ENCODE measurements around the gene PCDHGB4. TPM values are rescaled to one million over a fixed set of nuclear protein-coding genes. Genes with fewer than 3 reads are reported as not detected.

Gene PCDHGB4
- total and polyA plus RNA-seq, 3 donors from 2014 or later = 1.0 to 13.3 (median 11.3) TPM

DNA sequence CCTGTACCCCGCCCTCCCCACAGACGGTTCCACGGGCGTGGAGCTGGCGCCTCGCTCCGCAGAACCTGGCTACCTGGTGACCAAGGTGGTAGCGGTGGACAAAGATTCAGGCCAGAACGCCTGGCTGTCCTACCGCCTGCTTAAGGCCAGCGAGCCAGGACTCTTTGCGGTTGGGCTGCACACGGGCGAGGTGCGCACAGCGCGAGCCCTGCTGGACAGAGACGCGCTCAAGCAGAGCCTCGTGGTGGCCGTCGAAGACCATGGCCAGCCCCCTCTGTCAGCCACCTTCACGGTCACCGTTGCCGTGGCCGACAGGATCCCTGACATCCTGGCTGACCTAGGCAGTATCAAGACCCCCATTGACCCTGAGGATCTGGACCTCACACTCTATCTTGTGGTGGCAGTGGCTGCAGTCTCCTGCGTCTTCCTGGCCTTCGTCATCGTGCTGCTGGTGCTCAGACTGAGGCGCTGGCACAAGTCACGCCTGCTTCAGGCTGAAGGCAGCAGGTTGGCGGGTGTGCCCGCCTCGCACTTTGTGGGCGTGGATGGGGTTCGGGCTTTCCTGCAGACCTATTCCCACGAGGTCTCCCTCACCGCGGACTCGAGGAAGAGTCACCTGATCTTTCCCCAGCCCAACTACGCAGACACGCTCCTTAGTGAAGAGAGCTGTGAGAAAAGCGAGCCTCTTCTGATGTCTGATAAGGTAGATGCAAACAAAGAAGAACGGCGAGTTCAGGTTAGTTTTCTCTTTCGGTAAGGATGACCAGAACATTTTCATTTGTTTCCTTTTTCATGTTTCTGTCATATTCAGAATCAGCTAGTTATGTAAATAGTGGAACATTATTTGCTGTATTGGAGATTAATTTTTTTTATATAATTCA lies 21.2 kb upstream of the PCDHGB4 start:
- Histone ChIP-seq H3K27ac (no peak overlapping the region), H3K36me3 (ENCODE audit: low read depth, missing control alignments) (no peaks in the 10 kb centered on the region), H3K9me3 (no peaks in the 10 kb centered on the region), H3K4me1 (no peaks in the 10 kb centered on the region), H3K4me3 (no peak overlapping the region), H3K27me3 (no peaks in the 10 kb centered on the region)
- intact Hi-C loops (cut with DNase I; ENCODE audit: low total_unique reads) = no loop called here
- DNase-seq = no peak
- 28 to 34% methylated on average over 22 to 46 of the region's 46 CpGs for WGBS, 2 donors
- TF ChIP-seq, protein P1, sequence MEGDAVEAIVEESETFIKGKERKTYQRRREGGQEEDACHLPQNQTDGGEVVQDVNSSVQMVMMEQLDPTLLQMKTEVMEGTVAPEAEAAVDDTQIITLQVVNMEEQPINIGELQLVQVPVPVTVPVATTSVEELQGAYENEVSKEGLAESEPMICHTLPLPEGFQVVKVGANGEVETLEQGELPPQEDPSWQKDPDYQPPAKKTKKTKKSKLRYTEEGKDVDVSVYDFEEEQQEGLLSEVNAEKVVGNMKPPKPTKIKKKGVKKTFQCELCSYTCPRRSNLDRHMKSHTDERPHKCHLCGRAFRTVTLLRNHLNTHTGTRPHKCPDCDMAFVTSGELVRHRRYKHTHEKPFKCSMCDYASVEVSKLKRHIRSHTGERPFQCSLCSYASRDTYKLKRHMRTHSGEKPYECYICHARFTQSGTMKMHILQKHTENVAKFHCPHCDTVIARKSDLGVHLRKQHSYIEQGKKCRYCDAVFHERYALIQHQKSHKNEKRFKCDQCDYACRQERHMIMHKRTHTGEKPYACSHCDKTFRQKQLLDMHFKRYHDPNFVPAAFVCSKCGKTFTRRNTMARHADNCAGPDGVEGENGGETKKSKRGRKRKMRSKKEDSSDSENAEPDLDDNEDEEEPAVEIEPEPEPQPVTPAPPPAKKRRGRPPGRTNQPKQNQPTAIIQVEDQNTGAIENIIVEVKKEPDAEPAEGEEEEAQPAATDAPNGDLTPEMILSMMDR (IDR thresholded peaks at IDR 0.05) = no peak
- no peak for TF ChIP-seq POLR2A (IDR thresholded peaks at IDR 0.05)

DNA sequence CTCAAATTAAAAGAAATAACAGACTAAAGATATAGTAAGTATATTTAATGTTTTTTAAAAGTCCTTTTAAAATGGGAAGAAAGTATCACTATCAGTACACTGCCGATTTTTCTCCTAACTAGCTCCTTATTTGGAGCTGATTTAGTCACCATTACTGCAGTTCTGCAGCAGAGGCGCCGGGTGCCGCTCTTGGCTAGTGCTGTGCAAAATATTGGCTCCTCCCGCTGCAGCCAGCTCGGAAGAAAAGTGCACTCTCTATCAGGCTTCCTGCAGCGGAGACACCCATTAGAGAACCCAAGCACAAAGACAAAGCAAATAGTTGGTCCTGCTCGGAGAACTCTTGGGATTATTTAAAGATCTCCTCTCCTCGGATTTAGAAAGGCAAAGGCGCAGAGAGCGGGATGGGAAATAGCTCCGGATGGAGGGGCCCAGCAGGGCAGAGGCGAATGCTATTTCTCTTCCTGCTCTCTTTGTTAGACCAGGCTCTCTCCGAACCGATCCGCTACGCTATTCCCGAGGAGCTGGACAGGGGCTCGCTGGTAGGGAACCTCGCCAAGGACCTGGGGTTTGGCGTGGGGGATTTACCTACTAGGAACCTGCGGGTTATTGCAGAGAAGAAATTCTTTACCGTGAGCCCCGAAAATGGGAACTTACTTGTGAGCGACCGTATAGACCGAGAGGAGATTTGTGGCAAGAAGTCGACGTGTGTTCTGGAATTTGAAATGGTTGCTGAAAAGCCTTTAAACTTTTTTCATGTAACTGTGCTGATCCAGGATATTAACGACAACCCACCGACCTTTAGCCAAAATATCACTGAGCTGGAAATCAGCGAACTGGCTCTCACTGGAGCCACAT lies 17.3 kb upstream of the PCDHGB4 start, which contains the start of gene PCDHGB3:
Gene PCDHGB3, plus strand, starts transcription at position 249 of the 855 bp plus-strand sequence. Its CDS starts 153 bp downstream, at position 402.
- Histone ChIP-seq H3K36me3 (ENCODE audit: low read depth, missing control alignments) (no peaks in the 10 kb centered on the region), H3K9me3 (no peaks in the 10 kb centered on the region), H3K27ac (no peak within 1 kb of the TSS), H3K4me1 (no peaks in the 10 kb centered on the region), H3K27me3 (no peaks in the 10 kb centered on the region), H3K4me3 (no peak within 1 kb of the TSS)
- 16 to 18% methylated on average over 32 of the region's 32 CpGs for WGBS, 2 donors
- DNase-seq = no peak
- TF ChIP-seq, protein P1 (IDR thresholded peaks at IDR 0.05) = no peak
- TF ChIP-seq POLR2A (IDR thresholded peaks at IDR 0.05) = no peak
- intact Hi-C loops (cut with DNase I; ENCODE audit: low total_unique reads) = no loop called here

DNA sequence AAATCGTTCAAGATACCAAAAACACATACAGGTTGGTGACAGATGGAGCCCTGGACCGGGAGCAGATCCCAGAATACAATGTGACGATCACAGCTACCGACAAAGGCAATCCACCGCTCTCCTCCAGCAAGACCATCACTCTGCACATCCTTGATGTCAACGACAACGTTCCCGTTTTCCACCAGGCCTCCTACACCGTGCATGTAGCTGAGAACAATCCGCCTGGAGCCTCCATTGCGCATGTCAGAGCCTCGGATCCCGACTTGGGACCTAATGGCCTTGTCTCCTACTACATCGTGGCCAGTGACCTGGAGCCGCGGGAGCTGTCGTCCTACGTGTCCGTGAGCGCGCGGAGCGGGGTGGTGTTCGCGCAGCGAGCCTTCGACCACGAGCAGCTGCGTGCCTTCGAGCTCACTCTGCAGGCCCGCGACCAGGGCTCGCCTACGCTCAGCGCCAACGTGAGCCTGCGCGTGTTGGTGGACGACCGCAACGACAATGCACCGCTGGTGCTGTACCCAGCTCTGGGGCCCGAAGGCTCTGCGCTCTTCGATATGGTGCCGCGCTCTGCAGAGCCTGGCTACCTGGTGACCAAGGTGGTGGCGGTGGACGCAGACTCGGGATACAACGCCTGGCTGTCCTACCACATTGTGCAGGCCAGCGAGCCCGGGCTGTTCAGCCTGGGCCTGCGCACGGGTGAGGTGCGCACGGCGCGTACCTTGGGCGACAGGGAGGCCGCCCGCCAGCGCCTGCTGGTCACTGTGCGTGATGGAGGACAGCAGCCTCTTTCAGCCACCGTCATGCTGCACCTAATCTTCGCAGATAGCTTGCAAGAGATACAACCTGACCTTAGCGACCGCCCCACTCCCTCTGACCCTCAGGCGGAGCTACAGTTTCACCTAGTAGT lies 15.7 kb upstream of the PCDHGB4 start:
- WGBS, 2 donors = 18 to 23% methylated on average over 48 to 69 of the region's 69 CpGs
- intact Hi-C loops (cut with DNase I; ENCODE audit: low total_unique reads) = no loop called here

More for the DNA sequence above, 15.7 kb upstream of the PCDHGB4 start:
- Histone ChIP-seq H3K27me3 (no peaks in the 10 kb centered on the region), H3K4me3 (no peak overlapping the region), H3K9me3 (no peaks in the 10 kb centered on the region), H3K4me1 (no peaks in the 10 kb centered on the region), H3K36me3 (ENCODE audit: low read depth, missing control alignments) (no peaks in the 10 kb centered on the region), H3K27ac (no peak overlapping the region)
- no peak for TF ChIP-seq POLR2A (IDR thresholded peaks at IDR 0.05)
- TF ChIP-seq, protein P1 (IDR thresholded peaks at IDR 0.05) = no peak
- no peak for DNase-seq
